HPDE6-E6E7 (cell line): ENCODE results near the gene CLK2.
A peak's percentile ranks its signal among the peaks of the same experiment; 100 is the strongest.
"Not testable (repeated sequence)": the region's sequence is repeated elsewhere in the genome, so short reads cannot be mapped to it uniquely, and the experiment has no call there.

ENCODE experiments used
- DNase-seq: peaks from one replicate; pipeline ENCODE4 v3.0.0; 2011; ENCODE audit warnings: missing footprints; ENCODE audit errors: extremely low spot score

CLK2 gene

DNA sequence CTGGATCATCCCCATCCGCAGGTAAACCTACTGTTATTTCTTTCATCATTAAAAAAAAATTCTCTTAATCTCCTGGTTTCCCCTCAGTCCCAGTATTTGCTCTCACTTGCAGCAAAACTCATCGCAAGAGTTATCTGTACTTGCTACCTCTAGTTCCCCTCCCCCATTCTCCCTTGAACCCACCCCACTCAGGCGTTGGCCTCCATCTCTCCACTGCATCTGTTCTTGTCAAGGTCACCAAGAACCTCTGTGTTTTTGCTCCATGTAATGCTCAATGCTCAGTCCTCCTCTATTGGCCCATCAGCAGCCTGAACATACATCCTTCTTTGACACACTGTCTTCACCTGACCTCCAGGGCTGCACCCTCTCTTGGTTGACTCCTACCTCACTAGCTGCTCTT, 23.4 kb upstream of the CLK2 start:
- DNase-seq, result no peak

DNA sequence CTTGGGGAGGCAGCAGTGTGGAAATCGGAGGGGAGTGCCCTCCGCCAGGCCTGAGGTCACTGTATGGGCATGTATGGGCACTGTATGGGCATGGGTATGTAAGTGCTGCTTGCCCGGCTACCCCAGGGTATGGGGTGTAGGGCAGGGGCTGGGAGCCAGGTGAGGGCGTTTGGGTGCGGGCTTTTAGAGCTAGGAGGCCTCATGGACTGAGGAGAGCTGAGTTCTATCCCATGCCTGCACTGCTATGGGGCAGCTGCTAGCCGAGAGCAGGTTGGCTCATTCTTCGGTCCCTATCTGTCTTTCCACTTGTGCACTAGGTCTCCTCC, 22.6 kb upstream of the CLK2 start:
- no peak for DNase-seq

DNA sequence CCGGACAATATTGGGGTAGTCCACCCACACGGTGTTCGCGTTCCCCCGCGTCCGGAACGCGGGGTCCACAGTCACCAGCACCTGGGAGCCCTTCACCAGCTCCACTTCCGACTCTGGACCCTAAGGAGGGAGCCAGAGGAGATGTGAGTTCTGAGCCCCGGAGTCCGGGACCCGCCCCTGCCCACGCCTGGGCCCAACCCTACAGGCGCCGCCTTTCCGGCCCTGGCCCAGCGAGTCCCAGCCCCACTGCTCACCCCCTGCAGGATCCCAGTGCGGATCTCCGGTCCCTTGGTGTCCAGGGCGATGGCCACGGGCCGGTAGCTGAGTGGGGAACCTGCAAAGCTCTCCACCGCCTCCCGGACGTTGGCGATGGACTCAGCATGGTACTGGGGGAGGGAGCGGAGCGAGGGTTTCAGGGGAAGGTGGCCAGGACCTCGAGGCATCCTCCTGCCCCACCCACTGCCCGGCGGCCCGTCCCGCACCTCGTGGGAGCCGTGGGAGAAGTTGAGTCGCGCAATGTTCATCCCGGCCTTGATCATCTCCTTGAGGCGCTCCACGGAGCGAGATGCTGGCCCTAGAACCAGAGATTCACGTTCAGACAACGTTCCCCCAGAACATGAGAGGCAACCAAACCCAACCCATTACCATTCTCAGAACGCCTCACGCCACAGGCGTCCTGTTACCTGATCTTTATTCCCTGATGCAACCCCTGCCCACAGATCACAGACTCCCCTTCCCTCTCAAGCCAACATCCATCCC, 22.1 kb upstream of the CLK2 start:
- DNase-seq, result no peak

DNA sequence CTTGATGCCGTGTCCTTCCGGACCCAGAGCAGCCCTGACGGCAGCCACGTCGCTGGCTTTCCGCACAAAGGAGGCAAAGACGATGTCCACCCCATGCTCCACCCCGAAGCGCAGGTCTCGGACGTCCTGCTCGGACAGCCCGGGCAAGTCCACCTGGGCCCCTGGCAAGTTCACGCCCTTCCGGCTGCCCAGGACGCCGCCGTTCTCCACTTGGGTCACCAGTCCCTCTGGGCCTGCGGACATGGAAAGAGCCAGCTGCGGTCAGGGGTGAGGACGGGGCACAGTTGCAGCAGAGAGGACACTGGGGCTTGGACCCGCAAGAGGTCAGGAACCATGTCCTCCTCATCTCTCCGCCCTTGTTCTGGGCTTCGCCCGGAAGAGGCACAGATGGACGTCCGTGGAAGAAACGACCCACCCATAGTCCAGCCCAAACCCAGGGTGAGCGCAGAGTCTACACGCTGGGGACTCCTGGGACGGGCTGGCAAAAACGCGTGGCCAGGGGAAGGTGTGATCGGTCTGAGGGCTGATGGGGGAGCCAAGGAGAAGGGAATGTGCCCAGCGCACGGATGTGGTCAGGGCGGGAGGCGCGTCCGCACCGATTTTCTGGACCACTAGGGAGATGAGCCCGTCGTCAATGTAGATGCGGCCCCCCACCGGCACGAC, 21.3 kb upstream of the CLK2 start:
- DNase-seq, result no peak

DNA sequence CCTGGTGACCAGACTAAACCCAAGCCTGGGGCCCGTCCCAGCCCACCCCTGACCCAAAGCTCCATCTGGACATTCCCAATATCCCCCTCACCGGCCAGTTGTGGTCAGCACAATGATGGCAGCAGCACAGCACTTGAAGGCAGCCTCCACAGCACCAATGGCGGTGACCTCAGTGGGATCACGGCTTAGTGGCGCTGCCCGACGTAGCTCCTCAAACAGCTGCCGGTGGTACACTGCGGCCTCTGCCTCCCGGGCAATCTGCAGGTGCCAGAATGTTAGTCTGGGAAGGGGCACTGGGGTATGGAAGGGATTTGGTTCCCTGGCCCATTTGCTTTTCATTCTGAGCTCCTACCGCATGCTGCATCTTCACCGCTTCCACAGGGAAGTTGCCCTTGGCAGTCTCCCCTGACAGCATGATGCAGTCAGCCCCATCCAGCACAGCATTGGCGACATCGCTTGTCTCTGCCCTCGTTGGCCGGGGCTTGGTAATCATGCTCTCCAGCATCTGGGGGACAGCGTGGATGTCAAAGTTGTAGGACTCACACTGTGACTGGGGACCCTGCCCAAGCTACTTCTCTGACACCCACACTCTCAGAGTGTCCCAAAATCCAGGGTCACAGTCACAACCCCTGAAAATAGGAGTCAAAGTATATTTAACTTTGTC, 19.9 kb upstream of the CLK2 start:
- no peak for DNase-seq

DNA sequence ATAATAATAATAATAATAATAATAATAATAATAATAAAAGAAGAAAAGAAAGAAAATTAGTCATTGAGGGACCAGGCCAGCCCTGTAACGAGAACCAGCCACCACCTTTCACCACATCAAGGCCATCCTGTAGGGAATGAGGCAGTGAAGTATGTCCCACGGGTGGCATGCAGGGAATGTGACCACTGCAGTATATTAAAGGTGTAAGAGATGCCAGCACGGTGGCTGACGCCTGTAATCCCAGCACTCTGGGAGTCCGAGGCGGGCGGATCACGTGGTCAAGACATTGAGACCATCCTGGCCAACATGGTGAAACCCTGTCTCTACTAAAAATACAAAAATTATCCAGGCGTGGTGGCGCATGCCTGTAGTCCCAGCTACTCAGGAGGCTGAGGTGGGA, 17.7 kb upstream of the CLK2 start:
- not testable (repeated sequence) for DNase-seq

DNA sequence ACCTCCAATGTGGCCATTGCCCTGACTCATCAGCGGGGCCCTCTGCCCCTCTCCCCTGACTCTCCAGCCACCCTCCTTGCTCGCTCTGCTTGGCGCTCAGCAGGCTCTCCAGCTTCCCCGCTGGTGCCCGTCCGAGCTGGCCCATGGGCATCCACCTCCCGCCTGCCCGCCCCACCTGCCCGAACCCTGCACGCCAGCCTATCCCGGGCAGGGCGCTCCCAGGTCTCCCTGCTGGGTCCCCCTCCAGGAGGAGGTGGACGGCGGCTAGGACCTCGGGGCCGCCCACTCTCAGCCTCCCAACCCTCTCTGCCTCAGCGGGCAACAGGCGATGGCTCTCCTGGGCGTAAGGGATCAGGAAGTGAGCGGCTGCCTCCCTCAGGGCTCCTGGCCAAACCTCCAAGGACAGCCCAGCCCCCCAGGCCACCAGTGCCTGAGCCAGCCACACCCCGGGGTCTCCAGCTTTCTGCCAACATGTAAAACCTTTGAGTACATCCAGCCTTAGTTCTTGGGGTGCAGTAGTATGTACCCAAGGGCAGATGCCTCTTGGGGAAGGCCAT, 14.8 kb upstream of the CLK2 start:
- no peak for DNase-seq

DNA sequence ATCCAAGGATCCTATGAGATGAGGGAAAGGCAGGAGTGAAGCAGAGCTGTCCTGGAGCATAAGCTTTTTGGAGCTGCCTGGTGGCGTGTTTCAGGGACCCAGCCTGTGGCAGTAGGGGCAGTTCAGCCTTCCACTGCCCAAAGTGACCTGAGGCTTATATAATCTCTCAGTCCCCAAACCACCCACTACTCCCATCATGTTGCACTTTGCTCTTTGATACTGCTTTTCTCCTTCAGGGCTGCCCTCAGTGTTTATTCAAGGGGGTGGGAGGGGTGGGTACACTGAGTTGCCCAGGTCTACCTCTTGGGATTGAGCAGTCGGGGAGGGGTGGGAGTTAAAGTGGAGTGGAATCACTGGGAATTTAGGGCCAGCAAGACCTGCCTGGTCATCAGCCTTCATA, 13.2 kb upstream of the CLK2 start:
- DNase-seq, result no peak

DNA sequence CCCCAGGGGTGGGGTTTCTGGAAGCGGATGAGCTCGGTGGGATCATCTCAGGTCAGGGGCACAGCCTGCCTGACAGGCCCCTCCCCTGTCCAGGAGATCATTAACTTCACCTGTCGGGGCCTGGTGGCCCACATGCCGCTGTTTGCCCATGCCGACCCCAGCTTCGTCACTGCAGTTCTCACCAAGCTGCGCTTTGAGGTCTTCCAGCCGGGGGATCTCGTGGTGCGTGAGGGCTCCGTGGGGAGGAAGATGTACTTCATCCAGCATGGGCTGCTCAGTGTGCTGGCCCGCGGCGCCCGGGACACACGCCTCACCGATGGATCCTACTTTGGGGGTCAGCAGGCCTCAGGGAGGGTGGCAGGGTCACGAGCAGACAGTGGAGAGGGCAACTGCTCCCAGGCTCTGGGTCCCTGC, 12.3 kb upstream of the CLK2 start:
- DNase-seq, result no peak

DNA sequence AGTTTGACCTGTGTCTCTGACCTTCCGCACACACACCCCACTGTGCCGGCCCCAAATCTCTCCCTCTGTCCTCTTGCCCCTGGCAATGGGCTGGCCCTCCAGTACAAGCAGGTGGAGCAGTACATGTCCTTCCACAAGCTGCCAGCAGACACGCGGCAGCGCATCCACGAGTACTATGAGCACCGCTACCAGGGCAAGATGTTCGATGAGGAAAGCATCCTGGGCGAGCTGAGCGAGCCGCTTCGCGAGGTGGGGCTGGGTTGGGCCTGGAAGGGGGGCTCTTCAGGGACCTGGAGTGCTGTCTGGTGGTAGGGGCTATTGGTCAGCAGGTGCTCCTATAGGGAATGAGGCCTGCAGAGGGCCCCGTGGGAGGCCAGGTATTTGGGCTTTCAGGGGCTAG, 11.8 kb upstream of the CLK2 start:
- no peak for DNase-seq

DNA sequence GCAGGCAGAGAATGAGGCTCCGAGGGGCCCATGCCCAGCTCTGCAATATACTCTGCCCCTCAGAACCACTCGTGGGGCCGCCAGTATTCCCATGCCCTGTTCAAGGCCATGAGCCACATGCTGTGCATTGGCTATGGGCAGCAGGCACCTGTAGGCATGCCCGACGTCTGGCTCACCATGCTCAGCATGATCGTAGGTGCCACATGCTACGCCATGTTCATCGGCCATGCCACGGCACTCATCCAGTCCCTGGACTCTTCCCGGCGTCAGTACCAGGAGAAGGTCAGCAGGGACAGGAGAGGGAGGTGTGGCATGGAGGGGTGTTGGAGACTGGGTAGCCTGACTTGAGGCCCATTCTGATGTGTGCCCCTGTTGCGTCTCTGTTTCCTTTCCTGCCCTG, 11.2 kb upstream of the CLK2 start:
- DNase-seq, result no peak

DNA sequence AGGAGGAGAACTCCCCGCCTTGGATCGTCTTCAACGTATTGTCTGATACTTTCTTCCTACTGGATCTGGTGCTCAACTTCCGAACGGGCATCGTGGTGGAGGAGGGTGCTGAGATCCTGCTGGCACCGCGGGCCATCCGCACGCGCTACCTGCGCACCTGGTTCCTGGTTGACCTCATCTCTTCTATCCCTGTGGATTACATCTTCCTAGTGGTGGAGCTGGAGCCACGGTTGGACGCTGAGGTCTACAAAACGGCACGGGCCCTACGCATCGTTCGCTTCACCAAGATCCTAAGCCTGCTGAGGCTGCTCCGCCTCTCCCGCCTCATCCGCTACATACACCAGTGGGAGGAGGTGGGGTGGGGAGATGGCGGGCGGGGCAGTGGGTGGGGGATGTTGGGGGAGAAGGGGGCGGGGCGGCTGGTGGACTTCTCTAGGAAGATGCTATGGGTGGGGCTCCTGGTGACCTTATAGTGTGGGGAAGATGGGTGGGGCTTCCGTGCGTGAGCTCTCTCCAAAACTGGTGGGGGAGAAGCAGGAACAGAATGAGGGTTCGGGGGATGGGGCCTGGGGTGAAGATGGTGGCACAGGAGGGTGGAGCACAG, 9.3 kb upstream of the CLK2 start:
- no peak for DNase-seq

DNA sequence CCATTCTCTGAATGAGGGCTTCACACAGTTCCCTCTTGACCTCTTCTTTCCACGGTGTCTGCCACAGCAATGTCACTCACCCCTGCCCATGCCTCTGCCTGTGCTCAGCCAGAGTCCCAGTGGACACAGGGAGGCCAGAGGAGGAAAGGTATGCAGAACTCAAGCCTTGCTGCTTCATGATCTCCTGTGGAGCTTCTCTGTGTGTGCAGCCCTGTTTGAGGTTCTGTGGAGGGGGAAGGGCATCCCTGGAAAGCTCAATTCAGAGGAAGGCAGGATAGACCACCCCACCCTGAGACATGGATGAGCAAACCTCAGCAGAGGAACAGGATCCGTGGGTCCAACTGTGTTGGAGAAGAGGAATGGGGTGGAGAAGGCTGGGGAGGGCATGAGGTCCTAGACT, 6.0 kb upstream of the CLK2 start:
- no peak for DNase-seq

DNA sequence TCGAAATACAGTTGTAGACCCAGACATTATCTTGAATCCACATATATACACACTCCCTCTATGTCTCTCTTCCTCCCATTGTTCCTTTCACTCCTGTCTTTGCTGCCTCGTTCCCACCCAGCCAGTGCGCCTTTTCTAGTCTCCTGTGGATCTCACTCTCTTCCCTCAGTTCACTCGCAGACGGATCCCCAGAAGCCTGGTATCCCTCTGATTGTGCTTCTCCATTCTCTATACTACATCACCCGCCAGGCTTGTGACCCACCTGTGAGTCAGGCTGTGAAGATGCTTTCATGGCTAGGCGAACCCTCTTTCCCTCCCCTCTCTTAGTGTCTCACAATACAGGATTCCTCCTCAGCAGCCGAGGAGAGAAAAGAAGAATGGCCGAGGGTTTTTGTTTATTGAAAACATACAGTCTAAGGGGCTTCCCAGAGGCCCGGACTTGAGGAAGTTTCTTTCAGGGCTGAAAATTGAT, 5.4 kb upstream of the CLK2 start:
- peak; percentile 32 for DNase-seq

DNA sequence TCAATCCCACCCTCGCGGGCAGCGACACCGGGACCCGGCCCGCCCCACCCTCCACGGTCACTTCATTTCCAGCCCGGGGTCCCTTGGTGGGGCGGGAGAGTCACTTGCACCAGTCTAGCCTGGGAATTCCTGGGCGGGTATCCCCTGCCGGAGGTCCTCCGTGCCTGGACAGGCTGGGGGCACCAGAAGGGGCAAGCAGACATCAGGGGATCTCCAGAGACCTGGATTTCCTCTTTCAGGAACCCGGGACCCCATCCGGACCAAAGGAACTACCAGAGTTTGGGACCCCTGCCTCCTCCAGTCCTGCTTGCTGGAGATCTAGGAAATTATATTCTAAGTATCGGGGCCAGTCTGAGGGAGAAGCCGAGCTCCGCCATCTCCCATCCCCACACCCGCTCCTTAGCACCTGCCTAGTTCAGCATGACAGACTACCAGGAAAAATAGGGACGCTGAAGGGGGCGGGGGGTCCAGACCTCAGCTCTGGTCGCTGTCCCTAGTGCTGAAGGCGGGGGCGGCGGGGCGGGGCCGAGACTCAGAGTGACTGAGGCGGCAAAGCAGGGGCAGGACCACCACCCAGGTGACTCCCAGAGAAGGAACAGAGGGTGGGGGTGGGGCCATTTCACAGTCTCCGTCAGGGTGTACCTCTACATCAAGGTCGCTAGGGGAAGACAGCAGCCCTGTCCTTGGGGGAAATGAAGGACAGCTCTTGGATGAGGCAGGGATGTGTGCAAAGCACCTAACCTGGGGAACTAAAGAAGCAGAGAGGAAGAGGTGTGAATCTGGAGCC, 4.8 kb upstream of the CLK2 start:
- DNase-seq, result peak; percentile 58

DNA sequence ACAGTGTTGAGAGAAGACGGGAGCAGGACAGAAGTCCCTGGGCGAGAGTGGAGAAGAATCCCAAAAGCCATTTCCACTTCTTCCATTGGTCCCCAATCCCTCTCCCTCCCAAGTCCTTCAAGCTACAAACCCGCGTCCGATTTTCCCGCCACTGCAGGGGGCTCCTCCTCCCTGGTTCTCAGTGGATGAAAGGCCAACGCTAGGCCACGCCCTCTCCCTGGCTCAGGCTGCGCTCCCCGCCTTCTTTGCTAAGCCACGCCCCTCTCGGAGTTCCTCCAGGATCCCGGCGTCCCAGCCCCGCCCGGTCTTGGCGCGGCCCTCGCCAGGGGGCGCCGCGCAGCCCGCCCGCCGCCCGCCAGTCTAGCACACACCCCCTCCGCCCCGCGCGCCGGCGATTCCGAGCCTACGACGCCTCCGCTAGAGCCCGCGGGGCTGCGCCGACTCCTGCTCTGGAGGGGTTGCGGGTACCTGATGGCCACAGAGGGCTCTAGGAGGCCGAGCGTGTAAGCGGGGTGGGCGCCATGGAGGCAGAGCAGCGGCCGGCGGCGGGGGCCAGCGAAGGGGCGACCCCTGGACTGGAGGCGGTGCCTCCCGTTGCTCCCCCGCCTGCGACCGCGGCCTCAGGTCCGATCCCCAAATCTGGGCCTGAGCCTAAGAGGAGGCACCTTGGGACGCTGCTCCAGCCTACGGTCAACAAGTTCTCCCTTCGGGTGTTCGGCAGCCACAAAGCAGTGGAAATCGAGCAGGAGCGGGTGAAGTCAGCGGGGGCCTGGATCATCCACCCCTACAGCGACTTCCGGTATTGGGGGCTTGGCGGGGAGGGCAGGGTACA, 4.0 kb upstream of the CLK2 start, which contains the start of gene HCN3:
HCN3 (plus strand) TSS at position 394 of the 832 bp plus-strand sequence; CDS start at position 522, 128 bp downstream.
- DNase-seq, result peak; percentile 97

DNA sequence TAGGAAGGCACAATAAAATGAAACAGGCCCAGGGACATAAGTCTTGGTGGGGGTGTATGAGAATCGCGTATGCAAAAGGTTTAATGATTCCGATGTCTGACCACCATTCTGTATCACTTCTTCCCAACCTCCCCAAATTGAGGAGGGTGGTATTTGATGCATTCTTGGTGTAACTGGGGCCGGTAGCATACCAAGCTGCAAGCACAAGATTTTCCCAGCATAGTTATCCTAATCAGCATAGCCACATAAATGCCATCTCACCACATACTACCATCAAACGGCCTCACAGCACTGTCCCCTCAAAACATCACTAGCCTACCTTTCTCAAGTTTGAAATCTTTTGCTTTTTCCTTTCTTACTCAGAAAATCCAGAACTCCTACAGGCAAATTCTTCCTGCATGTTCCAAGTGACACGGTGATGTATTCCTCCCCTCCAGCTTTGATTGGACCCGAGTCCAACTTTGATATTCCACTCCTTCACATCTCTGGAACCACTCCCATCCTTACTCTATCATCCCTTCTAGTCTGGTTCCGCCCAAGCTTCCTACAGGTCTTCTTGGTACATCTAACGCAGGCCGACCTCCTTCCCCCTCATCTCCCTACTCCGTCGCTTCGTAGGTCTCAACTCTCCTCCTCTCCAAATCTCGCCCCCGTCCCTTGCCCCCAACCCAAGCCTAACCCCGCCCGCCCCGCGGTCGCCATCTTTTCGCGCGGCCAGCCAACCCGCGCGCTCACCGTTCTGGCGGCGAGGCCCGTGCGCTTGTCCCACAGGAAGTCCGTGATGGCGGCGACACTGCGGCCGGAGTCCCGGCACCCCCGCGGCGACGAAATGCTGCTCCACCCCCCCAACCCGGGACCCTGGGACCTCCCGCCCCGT, 600 bp downstream of the CLK2 start:
- no peak for DNase-seq

DNA sequence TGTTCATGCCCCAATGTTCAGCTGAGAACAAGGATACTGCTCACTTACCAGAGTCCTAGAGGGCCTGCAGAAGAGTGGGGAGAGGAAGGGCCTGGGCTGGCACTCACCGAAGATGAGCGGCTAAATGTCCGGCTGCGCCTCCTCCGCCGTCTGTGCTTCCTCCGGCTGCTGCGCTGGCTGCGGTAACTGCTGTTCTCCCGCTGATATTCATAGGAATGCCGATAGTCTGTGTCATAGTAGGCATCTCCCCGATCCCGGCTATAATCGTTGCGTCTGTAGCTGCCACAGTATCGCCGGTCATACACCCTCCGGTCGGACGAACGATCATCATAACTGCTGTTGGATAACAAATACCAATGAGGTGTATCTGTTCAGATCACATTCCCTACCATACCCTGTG, 3.9 kb downstream of the CLK2 start:
- DNase-seq, result no peak

DNA sequence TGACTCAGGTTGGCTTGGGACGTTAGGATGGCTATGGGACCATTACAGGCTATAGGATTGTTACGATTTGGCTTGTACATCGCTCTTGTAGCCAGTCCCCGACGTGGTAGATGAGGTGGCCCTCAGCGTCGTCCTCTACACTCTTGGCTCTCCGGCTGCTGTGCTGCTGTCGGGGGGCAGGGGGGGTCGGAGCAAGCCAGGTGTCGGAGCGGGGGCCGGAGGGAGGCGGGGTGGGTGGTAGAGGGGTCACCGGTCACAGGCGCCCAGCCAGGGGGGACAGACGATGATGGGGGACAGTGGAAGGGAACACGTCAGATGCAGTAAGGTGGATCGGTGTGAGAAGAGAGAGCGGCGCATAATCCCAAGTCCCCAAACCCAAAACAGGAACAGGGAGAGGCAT, 4.7 kb downstream of the CLK2 start:
- no peak for DNase-seq

DNA sequence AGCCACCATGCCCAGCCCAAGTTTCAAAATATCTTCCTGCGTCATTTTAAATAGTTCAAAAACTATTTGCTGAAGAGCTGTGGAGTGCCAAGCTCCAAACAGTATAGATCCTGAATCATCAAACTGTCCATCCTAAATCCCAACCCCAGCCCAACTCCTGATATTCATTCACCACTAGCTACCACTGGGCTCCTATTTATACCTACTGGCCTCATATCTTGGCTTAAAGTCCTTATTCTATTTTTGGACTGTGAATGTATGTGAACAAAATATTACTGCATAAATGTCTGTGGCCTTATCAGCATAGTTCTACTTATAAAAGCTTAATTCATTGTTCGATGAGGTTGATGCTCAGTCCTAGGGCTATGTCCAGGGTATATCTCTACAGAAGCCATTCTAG, 5.9 kb downstream of the CLK2 start:
- no peak for DNase-seq
